HepG2 (cell line): Measurements from ENCODE around the gene MUC21.

ENCODE experiments used
- MYC ChIP-seq: sonication (generic); formaldehyde crosslinking; IDR thresholded peaks from 2 replicates; pipeline ENCODE4 v1.9.0; 2021; ENCODE audit warnings: missing genetic modification reagents, borderline replicate concordance
- TF ChIP-seq, protein P1 (sequence below): sonication (generic); formaldehyde crosslinking; IDR thresholded peaks from 2 replicates; pipeline ENCODE4 v1.5.0; 2020; ENCODE audit warnings: mild to moderate bottlenecking, missing genetic modification reagents, moderate library complexity

DNA sequence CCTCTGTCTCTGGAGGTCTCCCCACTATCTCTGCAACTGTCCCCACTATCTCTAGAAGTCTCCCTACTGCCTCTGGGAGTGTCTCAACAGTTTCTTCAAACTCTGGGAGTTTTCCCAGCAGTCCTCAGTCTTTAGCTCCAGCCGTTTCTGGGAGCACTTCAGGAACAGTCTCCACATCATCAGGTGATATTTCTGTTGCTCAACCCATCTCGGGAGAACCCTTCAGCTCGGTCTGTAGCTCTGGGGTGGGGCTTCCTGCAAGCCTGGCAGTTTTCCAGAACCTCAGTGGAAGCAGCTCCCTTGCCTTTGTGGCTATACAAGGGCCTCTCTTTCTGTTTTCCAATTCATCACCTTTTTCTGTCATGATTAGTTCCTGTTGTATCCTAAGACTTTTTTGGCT, 48.5 kb upstream of the MUC21 start:
- TF ChIP-seq, protein P1, sequence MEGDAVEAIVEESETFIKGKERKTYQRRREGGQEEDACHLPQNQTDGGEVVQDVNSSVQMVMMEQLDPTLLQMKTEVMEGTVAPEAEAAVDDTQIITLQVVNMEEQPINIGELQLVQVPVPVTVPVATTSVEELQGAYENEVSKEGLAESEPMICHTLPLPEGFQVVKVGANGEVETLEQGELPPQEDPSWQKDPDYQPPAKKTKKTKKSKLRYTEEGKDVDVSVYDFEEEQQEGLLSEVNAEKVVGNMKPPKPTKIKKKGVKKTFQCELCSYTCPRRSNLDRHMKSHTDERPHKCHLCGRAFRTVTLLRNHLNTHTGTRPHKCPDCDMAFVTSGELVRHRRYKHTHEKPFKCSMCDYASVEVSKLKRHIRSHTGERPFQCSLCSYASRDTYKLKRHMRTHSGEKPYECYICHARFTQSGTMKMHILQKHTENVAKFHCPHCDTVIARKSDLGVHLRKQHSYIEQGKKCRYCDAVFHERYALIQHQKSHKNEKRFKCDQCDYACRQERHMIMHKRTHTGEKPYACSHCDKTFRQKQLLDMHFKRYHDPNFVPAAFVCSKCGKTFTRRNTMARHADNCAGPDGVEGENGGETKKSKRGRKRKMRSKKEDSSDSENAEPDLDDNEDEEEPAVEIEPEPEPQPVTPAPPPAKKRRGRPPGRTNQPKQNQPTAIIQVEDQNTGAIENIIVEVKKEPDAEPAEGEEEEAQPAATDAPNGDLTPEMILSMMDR (CRISPR knock-in tag), result no peak
- no peak for TF ChIP-seq MYC (CRISPR knock-in tag)
